IMR-90 (cell line): Measurements from ENCODE around the gene RGS17. TPM values are rescaled to one million over a fixed set of nuclear protein-coding genes. Genes with fewer than 3 reads are reported as not detected.

Experiments used
- ATAC-seq: fragments of 200-7000 bp; cut with Tn5 transposase; 2 replicates; pipeline ENCODE4 v1.9.1; 2020; ENCODE audit warnings: low read depth, mild to moderate bottlenecking, moderate library complexity
- BruUV-seq: library from RNA; stranded (reverse); fragments of 400-500 nt; replicated peaks from 2 replicates; lab custom pipeline; 2021; lab: Mats Ljungman, UMichigan
- CTCF ChIA-PET: fragments of 300-600 bp; formaldehyde crosslinking; extraction: SDS; loops from one replicate; lab custom pipeline; 2021; ENCODE audit warnings: antibody characterized with exemption; lab: Yijun Ruan, JAX
- POLR2A ChIA-PET: fragments of 300-600 bp; sonication (Branson Sonifier 250); formaldehyde crosslinking; loops from one replicate; lab custom pipeline; 2022; ENCODE audit warnings: antibody characterized with exemption; ENCODE audit not compliant: unreplicated experiment; lab: Charles Lee
- DNase-seq: peaks from one replicate; pipeline ENCODE4 v3.0.0; 2013
- H2AFZ ChIP-seq: replicated peaks from 2 replicates; pipeline ENCODE3; 2013; ENCODE audit warnings: low read length, mild to moderate bottlenecking; ENCODE audit not compliant: poor library complexity
- H2AK5ac ChIP-seq: 2 replicates; pipeline ENCODE4 v1.6.1; 2013; ENCODE audit warnings: low read depth, low read length, inconsistent platforms
- H2AK9ac ChIP-seq: replicated peaks from 2 replicates; pipeline ENCODE3; 2013; ENCODE audit warnings: mild to moderate bottlenecking, low read depth, low read length, moderate library complexity; ENCODE audit not compliant: poor library complexity
- H2BK120ac ChIP-seq: 2 replicates; pipeline ENCODE4 v1.6.1; 2013; ENCODE audit warnings: low read depth, low read length, inconsistent platforms
- H2BK15ac ChIP-seq: 3 replicates; pipeline ENCODE4 v1.6.1; 2013; ENCODE audit warnings: low read depth, low read length, inconsistent platforms
- H2BK20ac ChIP-seq: 2 replicates; pipeline ENCODE4 v1.6.1; 2013; ENCODE audit warnings: low read depth, mild to moderate bottlenecking, inconsistent platforms, low read length, moderate library complexity
- H2BK5ac ChIP-seq: 2 replicates; pipeline ENCODE4 v1.6.1; 2013; ENCODE audit warnings: mild to moderate bottlenecking, low read depth, low read length, inconsistent platforms; ENCODE audit not compliant: poor library complexity, severe bottlenecking
- H3K14ac ChIP-seq: replicated peaks from 2 replicates; pipeline ENCODE4 v1.6.1; 2013; ENCODE audit warnings: low read depth, low read length, inconsistent platforms
- H3K18ac ChIP-seq: 2 replicates; pipeline ENCODE4 v1.6.1; 2013; ENCODE audit warnings: low read depth, low read length, control low read depth
- H3K23ac ChIP-seq: 2 replicates; pipeline ENCODE4 v1.6.1; 2013; ENCODE audit warnings: low read depth, low read length, inconsistent platforms
- H3K27ac ChIP-seq: 2 replicates; pipeline ENCODE4 v1.5.1; 2013; ENCODE audit warnings: mild to moderate bottlenecking, control low read depth, low read length; ENCODE audit not compliant: insufficient read depth
- H3K27me3 ChIP-seq: 2 replicates; pipeline ENCODE4 v1.6.1; 2013; ENCODE audit warnings: low read length; ENCODE audit not compliant: control insufficient read depth, insufficient read depth
- H3K36me3 ChIP-seq: 2 replicates; pipeline ENCODE4 v1.6.1; 2013; ENCODE audit warnings: low read length, mixed read lengths; ENCODE audit not compliant: control insufficient read depth, insufficient read depth
- H3K4ac ChIP-seq: 2 replicates; pipeline ENCODE4 v1.6.1; 2013; ENCODE audit warnings: low read depth, low read length, inconsistent platforms
- H3K4me1 ChIP-seq: 2 replicates; pipeline ENCODE4 v1.6.1; 2013; ENCODE audit warnings: low read length, mixed read lengths; ENCODE audit not compliant: control insufficient read depth, insufficient read depth
- H3K4me2 ChIP-seq: 2 replicates; pipeline ENCODE4 v1.6.1; 2013; ENCODE audit warnings: low read depth, mild to moderate bottlenecking, control low read depth, low read length, moderate library complexity
- H3K4me3 ChIP-seq: 2 replicates; pipeline ENCODE4 v1.5.1; 2013; ENCODE audit warnings: low read depth, mild to moderate bottlenecking, control low read depth, low read length, moderate library complexity; ENCODE audit not compliant: insufficient read depth
- H3K56ac ChIP-seq: 2 replicates; pipeline ENCODE4 v1.6.1; 2013; ENCODE audit warnings: low read length, inconsistent platforms; ENCODE audit not compliant: insufficient read depth; ENCODE audit errors: extremely low read depth
- H3K79me1 ChIP-seq, 2 experiments: 2 replicates each; pipeline ENCODE4 v1.6.1; 2013; ENCODE audit warnings: low read length in 2 of 2, inconsistent platforms in 1 of 2, low read depth in 1 of 2
- H3K9ac ChIP-seq: 2 replicates; pipeline ENCODE4 v1.6.1; 2013; ENCODE audit warnings: low read depth, low read length, control low read depth
- H3K9me1 ChIP-seq: 2 replicates; pipeline ENCODE4 v1.6.1; 2013; ENCODE audit warnings: low read length, inconsistent platforms; ENCODE audit not compliant: insufficient read depth
- H3K9me3 ChIP-seq: 2 replicates; pipeline ENCODE4 v1.6.1; 2013; ENCODE audit warnings: low read length; ENCODE audit not compliant: control insufficient read depth, insufficient read depth
- H4K20me1 ChIP-seq: 2 replicates; pipeline ENCODE4 v1.6.1; 2013; ENCODE audit warnings: low read length, inconsistent platforms; ENCODE audit not compliant: insufficient read depth
- H4K5ac ChIP-seq: 2 replicates; pipeline ENCODE4 v1.6.1; 2013; ENCODE audit warnings: mild to moderate bottlenecking, low read depth, low read length, control low read depth
- H4K8ac ChIP-seq, 2 experiments: 2 replicates each; pipeline ENCODE4 v1.6.1; 2013; ENCODE audit warnings: low read depth in 2 of 2, low read length in 2 of 2, control low read depth in 1 of 2, inconsistent platforms in 1 of 2
- H4K91ac ChIP-seq: 2 replicates; pipeline ENCODE4 v1.6.1; 2013; ENCODE audit warnings: low read depth, low read length, inconsistent platforms; ENCODE audit not compliant: insufficient read depth
- BHLHE40 ChIP-seq: fragments of 150-350 bp; IDR thresholded peaks from 2 replicates; pipeline ENCODE4 v1.6.1; 2016; ENCODE audit warnings: mild to moderate bottlenecking, low read depth, low read length
- CHD1 ChIP-seq: IDR thresholded peaks from 2 replicates; pipeline ENCODE4 v1.6.1; 2012; ENCODE audit warnings: low read depth, low read length, improper control_type of control experiment
- MAFK ChIP-seq: IDR thresholded peaks from 2 replicates; pipeline ENCODE4 v1.6.1; 2012; ENCODE audit warnings: low read depth, low read length, improper control_type of control experiment
- MAZ ChIP-seq: IDR thresholded peaks from 2 replicates; pipeline ENCODE4 v1.6.1; 2012; ENCODE audit warnings: low read depth, mild to moderate bottlenecking, low read length, improper control_type of control experiment, moderate library complexity, borderline replicate concordance
- MXI1 ChIP-seq: IDR thresholded peaks from 2 replicates; pipeline ENCODE4 v1.6.1; 2012; ENCODE audit warnings: low read depth, mild to moderate bottlenecking, low read length, moderate library complexity, borderline replicate concordance
- NFE2L2 ChIP-seq: fragments of 150-350 bp; IDR thresholded peaks from 2 replicates; pipeline ENCODE4 v1.6.1; 2016; ENCODE audit warnings: low read depth, mild to moderate bottlenecking, low read length
- WGBS, 2 experiments: methylation state at CpG; one replicate each; pipeline versions ENCODE4 v1.1.5 to v1.1.7; 2013; ENCODE audit warnings: missing lambda C conversion rate in 2 of 2; ENCODE audit not compliant: insufficient read length in 1 of 2; ENCODE audit errors: extremely low coverage in 2 of 2; 5-methylcytosine and 5-hydroxymethylcytosine counted together
- dilution Hi-C: fragments of 300-500 bp; cut with HindIII; formaldehyde crosslinking; loops from one replicate; pipeline ENCODE4 v1.14.3; 2018; ENCODE audit warnings: low sequenced_read_pairs; ENCODE audit not compliant: unreplicated experiment
- in situ Hi-C: fragments of 300-500 bp; cut with MboI; formaldehyde crosslinking; loops from 3 replicates; pipeline ENCODE4 v1.14.3; 2019; ENCODE audit warnings: low sequenced_read_pairs, inconsistent platforms, mixed read lengths
- intact Hi-C: fragments of 100-400 bp; cut with micrococcal nuclease; formaldehyde crosslinking; loops from 2 replicates; pipeline ENCODE4 v1.10.0; 2022
- polyA plus RNA-seq, 3 experiments: library from polyadenylated mRNA; depleted of rRNA; stranded (reverse); fragments of >200 nt; gene quantifications; 2 replicates each; pipeline ENCODE4 v1.2.3, GENCODE V29; 2012; ENCODE audit warnings: low replicate concordance in 1 of 3
- total RNA-seq: library from RNA; depleted of rRNA; stranded (reverse); fragments of >200 nt; gene quantifications from 2 replicates; pipeline ENCODE4 v1.2.3, GENCODE V29; 2012
- TF ChIP-seq, protein P1 (sequence below): fragments of 150-350 bp; IDR thresholded peaks from 2 replicates; pipeline ENCODE4 v1.6.1; 2016; ENCODE audit warnings: low read depth, mild to moderate bottlenecking, low read length, moderate library complexity, borderline replicate concordance

The RGS17 gene
- total and polyA plus RNA-seq, 2 of the 4 experiments (the other 2 are of a cell fraction): 0.75 to 1.4 TPM

DNA sequence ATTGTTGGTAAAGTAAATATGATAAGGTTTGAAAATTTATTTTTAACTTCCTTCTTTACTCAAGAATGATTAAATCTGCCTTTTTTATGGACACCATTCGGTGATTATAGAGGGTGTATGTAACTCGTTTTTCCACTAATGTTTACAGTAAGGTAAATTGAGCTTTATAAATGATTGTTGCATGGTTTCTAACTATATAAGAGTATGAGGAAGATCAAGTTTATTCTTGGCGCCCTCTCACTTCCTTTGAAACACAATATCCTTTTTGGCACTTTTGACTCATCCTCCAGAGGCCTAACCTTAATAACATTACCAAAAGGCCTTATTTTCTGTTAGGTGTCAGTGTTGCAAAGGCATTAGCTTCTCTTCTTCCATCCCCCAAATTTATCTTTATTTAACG lies 86.8 kb downstream of the RGS17 start:
- ChIA-PET CTCF (no interaction called here), POLR2A (no interaction called here)
- H3K9ac ChIP-seq: no peak overlapping the region
- H2BK5ac ChIP-seq: no peak overlapping the region
- ATAC-seq (no peak; the same call in 1 of the 2 replicates), DNase-seq (no peak)
- H3K27me3 ChIP-seq: no peaks in the 10 kb centered on the region
- H2BK15ac ChIP-seq: no peak overlapping the region
- H3K4me3 ChIP-seq: no peak overlapping the region
- H4K91ac ChIP-seq: no peak overlapping the region
- H3K4ac ChIP-seq: no peak overlapping the region
- no peak overlapping the region for H2AK9ac ChIP-seq
- H3K79me1 ChIP-seq: no peaks in the 10 kb centered on the region
- H3K9me1 ChIP-seq: no peaks in the 10 kb centered on the region
- H3K27ac ChIP-seq: no peak overlapping the region
- no peak overlapping the region for H3K18ac ChIP-seq
- no peak overlapping the region for H3K56ac ChIP-seq
- no CpG with 5 or more reads among the region's 4 CpGs for WGBS, 2 experiments
- H4K5ac ChIP-seq: no peak overlapping the region
- H4K8ac ChIP-seq: no peak overlapping the region
- H3K4me2 ChIP-seq: no peak overlapping the region
- no peak overlapping the region for H2BK20ac ChIP-seq
- H2BK120ac ChIP-seq: no peak overlapping the region
- in situ Hi-C loops (loop anchor here (25.0 kb wide), 2 partner anchors 468 to 1118 kb away; no protein-coding TSS in a partner anchor), intact Hi-C loops (no loop called here), dilution Hi-C loops (no loop called here)
- H2AFZ ChIP-seq: no peak overlapping the region
- peaks cover 10% of the 10 kb centered on the region for H3K36me3 ChIP-seq
- BruUV-seq: no TSS peak
- H4K20me1 ChIP-seq: no peaks in the 10 kb centered on the region
- H3K23ac ChIP-seq: no peak overlapping the region
- TF ChIP-seq, protein P1, sequence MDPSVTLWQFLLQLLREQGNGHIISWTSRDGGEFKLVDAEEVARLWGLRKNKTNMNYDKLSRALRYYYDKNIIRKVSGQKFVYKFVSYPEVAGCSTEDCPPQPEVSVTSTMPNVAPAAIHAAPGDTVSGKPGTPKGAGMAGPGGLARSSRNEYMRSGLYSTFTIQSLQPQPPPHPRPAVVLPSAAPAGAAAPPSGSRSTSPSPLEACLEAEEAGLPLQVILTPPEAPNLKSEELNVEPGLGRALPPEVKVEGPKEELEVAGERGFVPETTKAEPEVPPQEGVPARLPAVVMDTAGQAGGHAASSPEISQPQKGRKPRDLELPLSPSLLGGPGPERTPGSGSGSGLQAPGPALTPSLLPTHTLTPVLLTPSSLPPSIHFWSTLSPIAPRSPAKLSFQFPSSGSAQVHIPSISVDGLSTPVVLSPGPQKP: no peak
- TF ChIP-seq MAFK (no peak), NFE2L2 (no peak), MXI1 (no peak), BHLHE40 (no peak), MAZ (no peak), CHD1 (no peak)
- no peak overlapping the region for H2AK5ac ChIP-seq
- H3K9me3 ChIP-seq: no peaks in the 10 kb centered on the region
- no peaks in the 10 kb centered on the region for H3K4me1 ChIP-seq
- no peak overlapping the region for H3K14ac ChIP-seq
